ENCODE measurements around the gene PELO.
"Not testable (repeated sequence)": the region's sequence is repeated elsewhere in the genome, so short reads cannot be mapped to it uniquely, and the experiment has no call there.

The PELO gene, protein sequence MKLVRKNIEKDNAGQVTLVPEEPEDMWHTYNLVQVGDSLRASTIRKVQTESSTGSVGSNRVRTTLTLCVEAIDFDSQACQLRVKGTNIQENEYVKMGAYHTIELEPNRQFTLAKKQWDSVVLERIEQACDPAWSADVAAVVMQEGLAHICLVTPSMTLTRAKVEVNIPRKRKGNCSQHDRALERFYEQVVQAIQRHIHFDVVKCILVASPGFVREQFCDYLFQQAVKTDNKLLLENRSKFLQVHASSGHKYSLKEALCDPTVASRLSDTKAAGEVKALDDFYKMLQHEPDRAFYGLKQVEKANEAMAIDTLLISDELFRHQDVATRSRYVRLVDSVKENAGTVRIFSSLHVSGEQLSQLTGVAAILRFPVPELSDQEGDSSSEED

GRCh38 chr5:52787600-52788504 is at the start of gene PELO, which contains the start of gene ITGA1:
Gene PELO, plus strand, starts transcription at chr5:52787916. Its CDS starts 12,479 bp downstream, at chr5:52800395.
Gene ITGA1, plus strand, starts transcription at chr5:52787916. Its CDS starts 438 bp downstream, at chr5:52788354.
- DNase-seq: peak; percentile 60

- no peak for DNase-seq
Observed at GRCh38 chr5:52738095-52738506, 49.6 kb upstream of the PELO start.

GRCh38 chr5:52740007-52740406 is 47.7 kb upstream of the PELO start:
- DNase-seq: no peak

DNA sequence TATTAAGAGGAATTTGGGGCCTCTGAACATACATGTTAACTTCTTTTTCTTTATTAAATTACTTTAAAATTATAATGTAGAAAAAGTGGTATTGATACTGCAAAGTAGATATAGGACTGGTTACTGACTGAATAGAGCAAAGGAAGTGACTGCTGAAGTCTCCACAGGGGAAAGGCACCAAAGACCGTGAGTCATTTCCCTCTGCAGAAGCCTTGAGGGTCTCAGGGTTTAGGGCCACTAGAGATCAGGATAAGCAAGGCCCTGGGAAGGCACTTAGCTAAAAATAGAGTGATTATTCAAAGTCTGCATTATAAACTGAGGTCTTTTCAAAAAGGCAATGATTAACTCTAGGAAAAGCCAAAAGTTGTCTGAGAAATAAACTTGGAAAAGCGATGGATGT is 44.7 kb upstream of the PELO start:
- no peak for DNase-seq

GRCh38 chr5:52743529-52743928 is 44.2 kb upstream of the PELO start:
- no peak for DNase-seq

DNA sequence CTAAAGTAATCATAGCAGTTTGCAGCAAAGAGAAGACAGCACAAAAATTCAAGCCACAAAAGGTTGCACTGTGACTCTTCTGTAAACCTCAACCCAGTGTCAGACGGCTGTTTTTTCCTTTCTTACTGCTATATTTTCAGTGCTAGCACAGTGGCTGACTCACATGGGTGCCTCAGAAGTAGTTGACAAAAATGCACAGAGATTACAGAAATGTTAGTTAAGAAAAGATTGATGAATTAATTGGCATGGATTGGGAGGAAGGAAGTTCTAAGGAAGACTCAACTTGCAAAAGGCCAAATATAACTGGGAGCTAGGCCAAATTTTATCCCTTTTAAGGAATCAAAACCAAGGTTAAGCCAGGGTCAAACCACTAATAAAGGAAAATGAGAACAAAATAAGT is 43.7 kb upstream of the PELO start:
- DNase-seq: no peak

DNA sequence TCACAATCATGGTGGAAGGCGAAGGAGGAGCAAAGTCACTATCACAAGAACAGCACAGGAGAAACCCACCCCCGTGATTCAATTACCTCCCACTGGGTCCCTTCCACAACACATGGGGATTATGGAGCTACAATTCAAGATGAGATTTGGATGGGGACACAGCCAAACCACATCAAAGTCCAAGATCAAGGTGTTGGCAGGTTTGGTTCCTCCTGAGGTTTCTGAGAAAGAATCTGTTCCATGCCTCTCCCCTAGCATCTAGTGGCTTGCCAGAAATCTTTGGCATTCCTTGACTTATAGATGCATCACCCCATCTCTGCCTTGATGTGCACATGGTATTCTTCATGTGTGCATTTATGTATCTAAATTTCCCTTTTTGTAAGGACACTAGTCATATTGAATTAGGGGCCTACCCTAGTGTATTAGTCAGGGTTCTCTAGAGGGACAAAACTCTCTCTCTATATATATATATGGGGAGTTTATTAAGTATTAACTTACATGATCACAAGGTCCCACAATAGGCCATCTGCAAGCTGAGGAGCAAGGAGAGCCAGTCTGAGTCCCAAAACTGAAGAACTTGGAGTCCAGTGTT is 42.8 kb upstream of the PELO start:
- not testable (repeated sequence) for DNase-seq

GRCh38 chr5:52746539-52746938 is 41.2 kb upstream of the PELO start:
- no peak for DNase-seq

- DNase-seq: no peak
Observed at GRCh38 chr5:52748590-52748989, 39.1 kb upstream of the PELO start.

- DNase-seq: no peak
Observed at GRCh38 chr5:52749666-52750065, 38.0 kb upstream of the PELO start.

DNA sequence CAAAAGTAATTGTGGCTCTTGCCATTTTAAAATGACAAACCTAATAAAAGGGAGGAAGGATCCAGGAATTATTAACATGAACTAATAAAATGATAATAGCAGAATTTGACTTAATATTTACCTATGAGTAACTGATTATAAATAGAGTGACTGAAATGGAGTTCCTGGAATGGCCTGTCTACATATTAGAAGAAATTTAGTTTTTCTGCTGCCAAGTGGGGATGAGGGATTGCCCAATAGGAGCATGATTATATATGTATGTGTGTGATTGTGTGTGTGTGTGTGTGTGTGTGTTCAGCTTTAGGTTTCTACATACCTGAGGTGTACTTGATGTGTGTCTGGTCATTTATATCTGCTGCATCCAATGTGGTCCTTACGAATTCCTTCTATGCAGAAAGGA is 36.6 kb upstream of the PELO start:
- DNase-seq: no peak

- DNase-seq: no peak
Observed at GRCh38 chr5:52754051-52754450, 33.7 kb upstream of the PELO start.

DNA sequence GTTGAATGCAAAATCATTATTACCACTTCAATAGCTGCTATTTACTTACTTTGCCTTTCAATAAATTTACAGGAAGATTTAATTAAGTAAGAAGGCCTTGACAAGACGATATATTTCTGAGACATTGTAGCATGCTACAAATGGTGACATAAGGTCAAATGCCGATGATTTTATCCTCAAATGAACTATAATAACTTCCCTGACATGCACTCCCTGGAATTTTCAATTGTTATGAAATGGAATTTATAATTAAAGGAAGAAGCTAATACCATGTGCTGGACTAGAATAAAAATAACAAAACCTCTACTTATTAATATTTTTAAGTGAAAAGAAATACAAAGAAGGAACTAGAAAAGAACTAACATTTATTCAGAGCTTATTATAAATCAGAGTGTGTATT is 30.2 kb upstream of the PELO start:
- DNase-seq: no peak

- DNase-seq: no peak
Observed at GRCh38 chr5:52758014-52758413, 29.7 kb upstream of the PELO start.

- DNase-seq: no peak
Observed at GRCh38 chr5:52759331-52759730, 28.4 kb upstream of the PELO start.

DNA sequence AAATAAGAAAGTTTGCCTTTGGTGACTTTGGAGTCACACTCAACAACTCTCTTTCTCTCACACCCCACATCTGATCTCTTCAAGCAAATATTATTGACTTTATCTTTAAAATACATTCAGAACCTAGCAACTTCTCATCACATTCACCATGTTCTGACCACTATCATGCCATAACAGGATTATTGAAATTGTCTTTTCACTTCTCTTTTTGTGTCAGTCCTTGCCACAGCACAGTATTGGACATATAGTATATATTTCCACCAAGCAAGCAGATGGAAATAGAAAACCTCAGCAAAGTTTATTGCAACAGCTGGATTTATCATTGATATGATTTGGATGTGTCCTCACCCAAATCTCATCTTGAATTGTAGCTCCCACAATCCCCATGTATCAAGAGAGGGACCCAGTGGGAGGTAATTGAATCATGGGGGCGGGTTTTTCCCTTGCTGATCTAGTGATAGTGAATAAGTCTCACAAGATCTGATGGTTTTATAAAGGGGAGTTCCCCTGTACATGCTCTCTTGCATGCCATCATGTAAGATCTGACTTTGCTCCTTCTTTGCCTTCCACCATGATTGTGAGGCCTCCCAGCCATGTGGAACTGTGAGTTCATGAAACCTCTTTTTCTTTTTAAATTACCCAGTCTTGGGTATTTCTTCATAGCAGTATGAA is 26.9 kb upstream of the PELO start:
- DNase-seq: no peak

GRCh38 chr5:52767217-52767743 is 20.4 kb upstream of the PELO start:
- DNase-seq: no peak

GRCh38 chr5:52767766-52768480 is 19.8 kb upstream of the PELO start:
- DNase-seq: no peak

- no peak for DNase-seq
Observed at GRCh38 chr5:52769061-52769460, 18.7 kb upstream of the PELO start.

DNA sequence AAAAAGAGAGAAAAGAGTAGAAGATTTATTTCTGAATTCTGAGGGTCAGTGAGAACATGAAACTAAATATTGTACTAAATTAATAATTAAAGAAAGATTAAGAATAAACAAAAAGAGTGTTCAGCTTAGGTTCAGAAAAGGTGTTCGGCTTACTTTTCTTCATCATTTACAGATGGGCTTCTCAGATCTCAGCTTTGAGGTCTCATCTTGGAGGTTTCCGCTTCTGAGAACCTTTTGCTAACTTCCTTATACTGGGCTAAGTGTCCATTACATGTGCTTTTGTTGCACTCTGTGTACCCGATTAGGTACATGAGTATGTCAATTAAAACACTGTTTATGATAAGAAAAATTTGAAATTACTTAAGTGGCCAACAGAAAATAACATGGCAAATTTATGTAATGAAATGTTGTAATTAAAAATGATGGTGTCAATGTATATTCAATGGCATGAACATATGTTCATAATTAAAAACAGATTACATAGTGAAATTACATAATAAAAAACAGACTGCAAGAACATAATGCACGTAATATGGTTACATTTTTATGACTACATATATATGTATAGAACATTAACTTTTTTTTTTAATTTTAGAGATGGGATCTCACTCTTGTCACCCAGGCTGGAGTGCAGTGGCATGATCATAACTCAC is 17.3 kb upstream of the PELO start:
- DNase-seq: no peak

GRCh38 chr5:52771343-52772039 is 16.2 kb upstream of the PELO start:
- DNase-seq: no peak

All from NCI-H82 (cell line).